Stimulated activated CD8-positive, alpha-beta memory T cell treated with anti-CD3 and anti-CD28 coated beads, Interleukin-7, amount 100 ng/mL, for 24 hours (primary cell): ENCODE data around the gene SLC22A7.
A peak's percentile ranks its signal among the peaks of the same experiment; 100 is the strongest.

ENCODE experiments used
- DNase-seq: peaks from one replicate; pipeline ENCODE4 v3.0.0-alpha.2; 2020; ENCODE audit warnings: low read depth

Gene SLC22A7

GRCh38 chr6:43297644-43298564 lies at the start of gene SLC22A7:
Gene SLC22A7, plus strand, starts transcription at chr6:43298260. Its CDS starts 99 bp downstream, at chr6:43298359.
- no peak for DNase-seq

- no peak for DNase-seq
Observed at GRCh38 chr6:43248791-43249190, 49.3 kb upstream of the SLC22A7 start.

GRCh38 chr6:43250992-43251373 lies 47.1 kb upstream of the SLC22A7 start:
- no peak for DNase-seq

DNA sequence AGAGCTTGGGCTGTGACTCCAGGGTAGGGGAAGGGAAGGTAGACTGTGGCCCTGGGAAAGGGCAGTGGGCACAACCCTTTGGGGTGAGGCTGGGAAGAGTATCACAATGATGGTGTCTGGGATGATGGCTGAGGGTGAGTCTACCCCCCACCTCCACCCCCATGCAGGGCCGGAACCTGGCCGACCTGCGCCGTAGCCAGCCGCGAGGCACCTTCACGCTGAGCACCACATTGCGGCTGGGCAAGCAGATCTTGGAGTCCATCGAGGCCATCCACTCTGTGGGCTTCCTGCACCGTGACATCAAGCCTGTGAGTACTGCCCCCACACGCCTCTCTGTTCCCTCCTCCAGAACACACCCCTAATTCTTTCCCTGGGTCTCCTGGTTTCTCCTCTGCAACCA lies 44.7 kb upstream of the SLC22A7 start:
- no peak for DNase-seq

DNA sequence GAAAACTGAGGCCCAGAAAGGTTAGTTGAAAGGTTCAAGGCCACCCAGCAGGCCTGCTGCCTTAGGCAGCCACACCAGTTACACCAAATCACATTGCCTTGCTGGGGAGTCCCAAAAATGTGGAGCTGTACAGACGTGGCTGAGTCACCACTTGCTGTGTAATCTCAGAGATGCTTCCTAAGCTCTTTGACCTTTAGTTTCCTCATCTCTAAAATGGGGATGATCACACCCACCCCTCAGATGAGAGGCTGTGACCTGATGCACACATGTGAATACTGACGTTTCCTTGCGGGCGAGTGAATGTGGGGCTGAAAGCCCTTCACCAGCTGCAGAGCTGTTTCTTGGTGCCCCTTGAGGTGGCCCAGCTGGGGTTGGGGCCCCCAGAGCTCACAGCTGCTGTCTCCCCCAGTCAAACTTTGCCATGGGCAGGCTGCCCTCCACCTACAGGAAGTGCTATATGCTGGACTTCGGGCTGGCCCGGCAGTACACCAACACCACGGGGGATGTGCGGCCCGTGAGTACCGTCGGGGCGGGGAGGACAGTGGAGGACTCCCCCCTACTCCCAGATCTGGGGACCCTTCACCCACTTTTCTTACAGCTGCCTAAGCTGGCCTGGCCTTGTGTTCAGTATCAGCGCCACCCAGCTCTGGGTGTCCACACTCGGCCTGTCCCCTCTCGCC lies 43.8 kb upstream of the SLC22A7 start:
- DNase-seq: no peak

DNA sequence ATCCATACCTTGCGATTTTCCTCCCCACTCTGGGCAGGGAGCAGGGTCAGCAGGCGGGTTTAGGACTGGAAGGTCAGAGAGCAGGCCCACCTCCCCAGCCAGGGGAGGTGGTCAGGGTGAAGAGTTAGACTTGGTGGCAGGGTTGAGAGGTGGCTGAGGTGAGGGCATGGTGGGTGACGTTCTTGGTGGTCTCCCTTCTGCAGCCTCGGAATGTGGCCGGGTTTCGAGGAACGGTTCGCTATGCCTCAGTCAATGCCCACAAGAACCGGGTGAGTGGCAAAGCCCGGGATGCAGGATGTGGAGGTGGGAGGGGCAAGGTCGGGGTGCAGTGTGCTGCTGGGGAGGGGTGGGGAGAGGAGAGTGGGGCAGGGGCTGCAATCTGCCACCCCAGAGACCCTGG lies 43.2 kb upstream of the SLC22A7 start:
- DNase-seq: no peak

DNA sequence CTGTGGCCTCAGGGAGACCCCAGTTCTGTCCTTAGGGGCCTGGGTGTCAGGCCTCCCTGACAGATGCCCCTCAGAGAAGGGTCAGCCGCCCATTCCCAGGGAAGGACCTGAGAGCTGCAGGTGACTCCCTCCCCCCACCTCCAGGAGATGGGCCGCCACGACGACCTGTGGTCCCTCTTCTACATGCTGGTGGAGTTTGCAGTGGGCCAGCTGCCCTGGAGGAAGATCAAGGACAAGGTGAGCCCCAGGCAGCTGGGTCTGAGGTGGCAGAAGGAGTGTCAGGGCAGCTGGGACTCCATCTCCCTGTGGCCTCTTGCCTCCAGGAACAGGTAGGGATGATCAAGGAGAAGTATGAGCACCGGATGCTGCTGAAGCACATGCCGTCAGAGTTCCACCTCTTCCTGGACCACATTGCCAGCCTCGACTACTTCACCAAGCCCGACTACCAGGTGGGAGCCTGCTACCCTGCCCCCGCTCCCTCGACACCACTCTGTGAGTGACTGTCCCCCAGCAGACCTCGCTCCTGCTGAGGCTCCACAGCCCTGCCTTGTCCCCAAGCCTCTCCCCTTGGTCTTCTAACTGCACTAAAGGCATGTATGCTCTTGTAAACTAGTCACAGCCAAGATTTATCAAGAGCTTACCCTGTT lies 42.5 kb upstream of the SLC22A7 start:
- no peak for DNase-seq

DNA sequence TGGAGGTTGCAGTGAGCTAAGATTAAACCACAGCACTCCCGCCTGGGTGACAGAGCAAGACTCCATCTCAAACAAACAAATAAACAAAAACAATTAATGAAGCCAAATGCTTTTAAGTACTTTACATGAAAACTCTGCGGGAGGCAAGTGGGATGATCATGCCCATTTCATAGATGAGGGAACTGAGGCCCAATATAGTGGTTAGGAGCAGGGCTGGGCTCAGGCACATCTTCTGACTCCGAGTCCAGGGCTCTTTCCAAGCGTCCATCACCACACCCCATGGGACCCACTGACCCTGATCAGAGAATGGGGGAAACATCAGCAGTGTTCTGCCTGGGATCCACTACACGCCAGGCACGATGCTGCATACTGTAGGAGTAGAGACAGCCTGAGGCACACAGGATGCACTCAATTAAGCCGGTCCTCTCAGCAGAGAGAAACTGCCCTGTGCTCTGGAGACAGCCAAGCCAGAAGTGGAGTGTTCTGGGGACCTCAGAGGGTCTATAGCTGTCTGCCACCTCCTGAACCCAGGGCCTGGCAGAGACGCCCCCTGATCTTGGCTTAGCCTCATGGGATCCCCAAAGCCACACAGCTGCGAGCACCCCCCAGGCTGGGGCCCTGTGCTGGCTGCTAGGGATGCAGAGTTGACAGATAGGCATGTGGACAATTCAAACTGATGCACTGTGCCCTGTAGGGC lies 41.2 kb upstream of the SLC22A7 start:
- DNase-seq: no peak

DNA sequence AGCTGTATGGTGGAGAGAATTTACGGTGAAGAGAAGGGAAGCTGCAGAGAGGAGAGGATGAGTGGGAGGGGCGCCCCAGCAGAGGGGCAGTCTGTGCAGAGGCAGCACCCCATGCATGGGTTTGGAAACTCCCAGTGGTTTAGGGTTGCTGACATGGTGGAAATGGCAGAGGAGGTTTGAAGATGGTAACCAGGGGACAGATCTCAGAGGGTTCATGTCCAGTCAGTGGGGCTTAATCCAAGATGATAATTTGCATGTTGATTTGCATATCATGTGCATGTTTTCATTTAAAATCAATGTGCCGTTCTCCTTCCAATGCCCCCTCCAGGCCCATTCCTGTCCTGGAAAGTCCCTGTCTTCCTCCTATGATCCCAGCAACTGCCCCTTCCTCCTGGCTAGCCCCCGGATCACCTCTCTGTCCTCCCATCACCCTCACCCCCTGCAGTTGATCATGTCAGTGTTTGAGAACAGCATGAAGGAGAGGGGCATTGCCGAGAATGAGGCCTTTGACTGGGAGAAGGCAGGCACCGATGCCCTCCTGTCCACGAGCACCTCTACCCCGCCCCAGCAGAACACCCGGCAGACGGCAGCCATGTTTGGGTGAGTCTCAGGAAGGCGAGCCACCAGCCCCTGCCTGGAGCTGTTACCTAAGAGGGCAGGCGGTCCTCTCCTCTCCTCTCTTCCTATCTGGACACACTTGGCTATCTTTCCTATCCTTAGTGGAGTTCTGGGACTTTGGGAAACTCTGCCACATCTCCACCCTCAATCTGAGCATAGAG lies 40.5 kb upstream of the SLC22A7 start:
- DNase-seq: no peak

GRCh38 chr6:43258180-43258579 lies 39.9 kb upstream of the SLC22A7 start:
- DNase-seq: no peak

GRCh38 chr6:43258807-43259686 lies 39.0 kb upstream of the SLC22A7 start:
- DNase-seq: no peak

GRCh38 chr6:43260791-43261190 lies 37.3 kb upstream of the SLC22A7 start:
- DNase-seq: no peak

DNA sequence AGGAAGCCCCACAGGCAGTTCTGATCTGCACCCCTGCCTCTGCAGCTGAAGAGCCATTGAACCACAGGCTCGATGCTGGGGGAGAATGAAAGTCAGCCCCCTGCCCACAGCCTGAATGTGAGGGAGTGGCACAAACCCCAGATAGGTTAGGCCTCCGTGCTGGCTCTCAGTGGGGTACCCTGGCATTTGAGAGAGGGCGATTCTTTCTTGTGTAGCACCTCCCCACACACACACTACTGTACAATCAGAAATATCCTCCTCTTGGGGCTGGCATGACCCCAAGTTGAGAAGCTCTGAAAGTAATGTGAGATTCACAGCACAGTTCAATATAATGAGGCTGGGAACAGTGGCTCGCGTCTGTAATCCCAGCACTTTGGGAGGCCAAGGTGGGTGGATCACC lies 36.9 kb upstream of the SLC22A7 start:
- no peak for DNase-seq

DNA sequence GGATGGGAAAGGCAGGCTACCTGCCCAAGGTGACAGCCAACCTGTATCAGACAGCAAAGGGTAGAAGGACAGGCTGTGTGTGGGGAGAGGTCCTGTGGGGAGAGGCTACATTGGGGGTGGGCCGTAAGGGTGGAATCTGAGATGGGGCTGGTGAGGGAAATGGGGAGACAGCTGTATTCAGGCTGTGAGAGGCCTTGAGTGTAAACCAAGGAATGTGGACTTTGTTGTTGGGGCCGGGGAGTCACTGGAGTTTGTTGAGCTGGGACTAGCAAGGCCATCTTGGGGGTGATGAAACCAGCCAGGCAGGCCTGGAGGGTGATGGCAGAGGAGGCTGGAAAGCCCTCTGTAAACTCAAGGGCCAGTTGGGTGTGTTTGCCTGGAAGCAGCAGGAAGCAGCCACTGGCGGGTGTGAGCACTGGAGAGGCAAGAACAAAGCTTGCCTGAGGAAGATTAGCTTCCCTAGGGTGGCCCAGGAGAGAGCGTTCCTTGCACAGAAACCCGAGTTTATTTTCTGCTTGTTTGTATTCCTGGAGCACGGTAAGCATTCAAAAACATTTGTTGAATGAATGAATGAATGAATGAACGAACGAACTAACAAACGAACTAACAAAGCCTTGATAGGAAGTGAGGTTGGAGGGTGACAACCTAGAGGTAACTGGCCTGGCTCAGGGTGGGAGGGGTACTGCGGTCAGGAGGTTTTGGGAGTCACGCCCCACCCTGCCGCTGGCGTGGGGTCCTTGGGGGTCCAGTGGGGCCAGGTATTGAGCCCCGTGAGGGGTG lies 35.9 kb upstream of the SLC22A7 start:
- no peak for DNase-seq

DNA sequence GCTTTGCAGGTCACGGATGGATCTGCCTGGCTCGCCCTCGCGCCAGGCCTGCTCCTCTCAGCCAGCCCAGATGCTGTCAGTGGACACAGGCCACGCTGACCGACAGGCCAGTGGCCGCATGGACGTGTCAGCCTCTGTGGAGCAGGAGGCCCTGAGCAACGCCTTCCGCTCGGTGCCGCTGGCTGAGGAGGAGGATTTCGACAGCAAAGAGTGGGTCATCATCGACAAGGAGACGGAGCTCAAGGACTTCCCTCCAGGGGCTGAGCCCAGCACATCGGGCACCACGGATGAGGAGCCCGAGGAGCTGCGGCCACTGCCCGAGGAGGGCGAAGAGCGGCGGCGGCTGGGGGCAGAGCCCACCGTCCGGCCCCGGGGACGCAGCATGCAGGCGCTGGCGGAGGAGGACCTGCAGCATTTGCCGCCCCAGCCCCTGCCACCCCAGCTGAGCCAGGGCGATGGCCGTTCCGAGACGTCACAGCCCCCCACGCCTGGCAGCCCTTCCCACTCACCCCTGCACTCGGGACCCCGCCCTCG lies 35.2 kb upstream of the SLC22A7 start:
- DNase-seq: no peak

DNA sequence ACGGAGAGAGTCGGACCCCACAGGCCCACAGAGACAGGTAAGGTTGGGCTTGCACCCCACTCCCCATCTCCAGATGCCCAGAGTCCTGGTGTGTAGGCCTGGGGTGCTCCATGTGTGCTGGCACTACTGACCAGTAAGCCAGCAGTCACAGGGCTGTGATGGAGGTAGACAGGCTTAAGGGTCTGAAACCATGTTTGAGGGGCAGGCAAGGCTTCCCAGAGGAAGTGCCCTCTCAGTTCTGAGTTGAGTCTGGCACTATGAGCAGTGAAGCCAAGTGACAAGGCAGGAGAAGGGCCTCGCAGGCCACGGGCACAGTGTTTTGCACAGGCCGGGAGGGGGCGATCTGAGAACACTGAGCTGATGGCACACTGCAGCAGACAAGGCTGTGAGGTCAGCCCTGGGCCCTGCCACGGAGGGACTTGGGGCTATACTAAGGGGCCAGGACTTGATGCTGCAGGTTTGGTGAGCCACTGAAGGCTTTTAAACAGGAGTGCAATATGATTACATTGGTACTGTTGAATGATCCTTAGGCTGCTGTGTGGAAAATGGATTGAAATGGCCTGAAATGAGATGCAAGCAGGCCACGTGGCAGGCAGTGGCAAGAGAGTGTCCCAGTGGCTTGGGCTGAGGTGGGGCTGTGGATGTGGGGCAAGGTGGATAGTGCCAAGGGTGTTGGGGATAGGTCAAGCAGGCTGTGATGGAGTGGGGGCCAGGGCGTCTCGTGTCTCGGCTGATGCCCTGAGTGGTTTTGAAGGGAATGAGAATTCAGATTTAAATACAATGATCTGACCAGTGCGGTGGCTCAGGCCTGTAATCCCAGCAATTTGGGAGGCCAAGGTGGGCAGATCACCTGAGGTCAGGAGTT lies 34.5 kb upstream of the SLC22A7 start:
- DNase-seq: peak; percentile 58

DNA sequence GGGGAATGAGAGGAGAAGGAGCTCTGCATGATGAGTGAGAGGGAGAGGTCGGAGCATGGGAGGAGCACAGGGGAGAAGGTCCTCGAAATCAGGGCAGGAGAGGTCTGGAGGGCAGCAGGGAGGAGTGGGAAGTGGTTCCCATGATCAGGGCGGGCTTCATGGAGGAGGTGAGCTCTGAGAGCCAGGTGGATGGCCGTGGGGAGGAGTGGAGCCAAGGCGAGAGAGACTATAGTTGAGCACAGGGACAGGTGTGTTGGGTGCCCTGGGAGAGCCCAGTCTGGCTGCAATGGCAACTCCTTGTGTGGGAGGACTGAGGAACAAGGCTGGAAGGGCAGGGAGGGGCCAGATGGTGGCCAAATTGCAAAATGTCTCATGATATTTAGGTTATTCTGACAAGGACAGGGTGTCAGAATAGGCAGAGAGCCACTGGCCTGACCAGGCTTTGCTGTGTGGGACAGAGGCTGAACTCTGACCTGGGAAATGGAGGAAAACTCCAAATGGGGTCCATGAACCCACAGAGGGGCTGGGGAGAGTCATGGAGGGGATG lies 33.4 kb upstream of the SLC22A7 start:
- DNase-seq: no peak

GRCh38 chr6:43265564-43265963 lies 32.5 kb upstream of the SLC22A7 start:
- DNase-seq: no peak
